GM19239 (cell line): ENCODE data around the gene PPARD.

Source experiments
- DNase-seq: peaks from one replicate; pipeline ENCODE4 v3.0.0; 2011; ENCODE audit warnings: low spot score; ENCODE audit not compliant: insufficient read length
- FAIRE-seq: peaks from 2 replicates; lab custom pipeline; 2011; peaks lifted over from hg19 to GRCh38; lab: Jason Lieb, UNC

PPARD gene

DNA sequence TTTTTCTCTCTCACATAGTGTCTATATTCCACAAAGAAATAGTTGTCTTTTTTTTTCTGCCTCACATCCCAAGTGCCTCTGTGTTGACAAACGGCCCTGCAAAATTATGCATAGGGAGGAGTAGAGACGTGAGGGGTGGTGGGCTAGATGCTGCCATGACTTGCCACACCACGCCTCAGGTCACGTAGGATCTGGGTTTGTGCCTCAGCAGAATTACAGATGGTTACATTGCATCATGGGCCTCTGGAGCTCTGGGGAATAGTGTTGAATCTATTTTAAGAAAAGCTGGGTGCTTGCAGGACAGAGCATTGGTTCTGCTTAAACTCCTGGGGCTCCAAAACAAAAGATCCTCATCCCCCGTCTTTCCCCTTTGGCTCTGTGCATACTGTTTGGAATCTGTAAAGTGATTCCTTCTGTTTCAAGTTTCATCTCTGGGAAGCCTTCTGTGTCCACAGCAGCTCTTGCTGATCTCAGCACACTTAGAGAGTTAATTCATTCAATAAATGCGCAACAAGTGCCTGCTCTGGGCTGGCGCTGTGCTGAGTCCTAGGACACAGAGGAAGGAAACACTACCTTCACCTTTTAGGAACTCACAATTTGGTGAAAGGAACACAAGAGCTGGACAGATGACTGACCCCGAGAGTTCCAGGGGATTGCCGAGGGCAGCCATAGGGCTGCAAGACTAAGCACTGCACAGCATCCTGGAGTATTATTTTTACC, 112.2 kb downstream of the PPARD start:
- FAIRE-seq (no peak), DNase-seq (no peak)

DNA sequence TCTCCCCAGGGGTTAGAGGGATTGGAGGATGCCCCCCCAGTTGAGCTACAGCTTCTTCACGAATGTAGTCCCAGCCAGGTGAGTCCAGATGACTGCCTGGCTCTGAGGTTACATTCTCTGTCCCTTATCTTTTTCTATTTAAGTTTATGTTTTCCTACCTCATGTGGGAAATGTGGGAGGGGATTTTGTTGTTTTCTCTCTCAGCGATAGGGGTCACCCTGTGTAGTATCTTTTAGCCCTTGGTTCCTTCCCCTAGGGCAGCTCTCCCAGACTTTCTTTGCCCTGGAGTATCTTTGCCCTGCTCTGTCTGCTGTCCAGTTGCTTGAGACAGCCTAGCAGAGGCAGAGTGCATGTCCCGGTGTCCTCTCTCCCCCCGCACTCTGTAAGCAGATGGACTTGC, 115.5 kb downstream of the PPARD start:
- FAIRE-seq (no peak), DNase-seq (no peak)

DNA sequence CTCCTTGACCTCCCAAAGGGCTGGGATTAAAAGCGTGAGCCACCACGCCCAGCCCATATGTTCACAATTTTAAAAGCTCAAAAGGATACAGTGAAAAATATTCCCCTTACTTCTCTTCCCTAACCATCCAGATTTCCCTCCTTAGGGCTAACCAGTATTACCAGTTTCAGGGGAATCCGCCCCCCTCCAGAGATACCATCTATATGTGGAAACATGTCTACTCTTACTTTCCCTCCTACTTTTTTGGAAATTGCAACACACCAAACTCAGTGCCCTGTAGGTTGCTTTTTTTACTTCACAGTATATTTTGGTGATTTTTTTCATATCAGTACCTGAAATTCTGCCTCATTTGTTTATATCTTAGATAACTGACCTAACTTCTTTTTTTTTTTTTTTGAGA, 118.9 kb downstream of the PPARD start:
- FAIRE-seq (no peak), DNase-seq (no peak)

DNA sequence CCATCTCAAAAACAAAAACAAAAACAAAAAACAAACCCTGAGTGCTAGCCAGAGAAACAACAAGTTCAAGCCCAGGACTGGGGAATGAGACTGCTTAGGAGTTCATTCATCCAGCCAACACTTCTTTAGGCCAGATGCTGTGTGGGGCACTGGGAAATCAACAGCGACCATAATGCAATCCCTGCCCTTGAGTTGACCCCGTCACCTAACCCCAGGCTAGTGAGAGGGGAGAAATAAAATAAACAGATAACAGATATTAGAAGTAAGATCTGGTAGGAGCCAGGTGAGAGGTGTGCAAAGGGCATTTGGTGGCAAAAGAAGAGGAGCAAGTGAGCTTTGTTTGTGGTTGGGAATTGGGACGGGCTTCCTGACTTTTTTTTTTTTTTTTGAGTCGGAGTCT, 120.9 kb downstream of the PPARD start:
- no peak for FAIRE-seq
- no peak for DNase-seq

DNA sequence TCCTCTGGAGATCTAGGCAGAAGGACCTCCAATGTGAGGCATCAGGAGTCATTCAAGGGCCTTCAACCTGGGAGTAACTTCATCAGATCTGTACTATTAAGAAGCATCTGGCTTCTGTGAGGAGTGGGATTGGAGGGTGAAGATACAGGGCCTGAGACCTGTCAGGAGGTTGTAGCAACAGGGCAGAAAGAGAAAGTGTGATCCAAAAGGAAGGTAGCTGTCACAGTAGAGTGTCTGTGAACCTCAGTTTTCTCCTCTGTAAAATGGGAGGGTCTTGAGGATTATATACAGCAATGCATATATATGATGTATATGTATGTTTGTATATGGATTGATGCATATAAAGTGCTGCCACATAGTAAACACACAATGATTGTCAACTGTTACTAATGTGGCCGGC, 123.3 kb downstream of the PPARD start:
- DNase-seq (no peak), FAIRE-seq (no peak)

DNA sequence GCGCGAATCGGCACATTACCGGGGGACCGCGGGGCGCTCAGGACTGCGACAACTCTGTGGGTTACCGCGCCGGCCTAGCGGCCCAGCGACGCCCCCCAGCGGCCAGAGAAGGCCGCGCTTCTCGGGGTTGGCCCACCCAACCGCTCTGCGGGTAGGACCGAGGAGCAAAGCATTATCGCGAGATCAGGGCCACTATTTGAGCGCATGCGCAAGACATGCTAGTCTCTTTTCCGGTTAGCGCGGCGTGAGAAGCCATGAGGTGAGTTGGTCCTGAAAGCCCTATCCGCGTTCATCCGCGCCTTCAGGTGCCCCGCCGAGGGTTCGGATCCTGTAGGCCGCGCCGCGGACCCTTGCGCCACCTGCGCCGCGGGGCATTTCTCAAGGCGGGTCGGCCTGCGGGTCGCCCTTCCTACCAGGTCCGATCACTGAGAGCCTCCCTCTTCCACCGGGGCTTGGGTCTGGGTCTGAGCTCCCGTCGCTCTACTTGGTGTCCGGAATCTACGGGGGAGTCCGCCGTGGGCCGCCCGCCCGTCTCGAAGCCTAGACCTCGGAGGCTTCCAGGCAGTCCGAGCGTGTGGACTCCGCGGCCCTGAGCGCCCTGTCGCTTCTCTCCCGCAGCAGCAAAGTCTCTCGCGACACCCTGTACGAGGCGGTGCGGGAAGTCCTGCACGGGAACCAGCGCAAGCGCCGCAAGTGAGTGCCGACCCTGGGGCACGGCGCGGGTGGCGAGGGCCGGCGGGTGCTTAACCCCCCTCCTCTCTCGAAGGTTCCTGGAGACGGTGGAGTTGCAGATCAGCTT, 126.0 kb downstream of the PPARD start, which contains the start of gene RPL10A:
Gene RPL10A (plus strand): TSS at position 221 of the 799 bp plus-strand sequence. CDS start 34 bp downstream, at position 255.
- DNase-seq (peak; percentile 95), FAIRE-seq (peak; percentile 83)

DNA sequence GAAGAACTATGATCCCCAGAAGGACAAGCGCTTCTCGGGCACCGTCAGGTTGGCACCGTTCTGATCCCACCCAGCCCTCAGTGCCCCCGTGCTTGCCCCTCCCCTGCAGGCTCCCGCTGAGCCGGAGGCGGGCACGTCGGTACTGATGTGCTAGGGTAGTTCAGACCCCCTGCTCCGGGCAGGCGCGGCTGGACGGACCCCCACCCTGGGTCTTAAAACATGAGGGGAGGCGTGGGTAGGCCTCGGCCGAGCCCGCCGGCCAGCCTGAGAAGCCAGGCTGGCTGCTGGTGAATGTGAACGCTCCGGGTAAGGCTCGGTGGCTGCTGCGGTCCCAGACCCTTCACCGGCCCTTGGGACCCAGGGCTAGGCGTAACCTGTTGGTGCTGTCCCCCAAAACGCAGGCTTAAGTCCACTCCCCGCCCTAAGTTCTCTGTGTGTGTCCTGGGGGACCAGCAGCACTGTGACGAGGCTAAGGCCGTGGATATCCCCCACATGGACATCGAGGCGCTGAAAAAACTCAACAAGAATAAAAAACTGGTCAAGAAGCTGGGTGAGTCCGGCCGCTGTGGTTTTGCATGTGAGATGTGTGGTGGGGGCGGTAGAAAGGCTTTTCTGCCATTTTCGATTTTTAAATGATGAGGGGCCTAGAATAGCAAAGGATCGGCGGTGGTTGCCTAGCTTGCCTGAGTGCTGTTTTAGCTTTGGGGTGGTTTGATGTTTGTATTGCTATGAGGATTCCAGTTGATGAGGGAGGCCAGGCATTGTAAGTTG, 126.8 kb downstream of the PPARD start:
- FAIRE-seq (no peak), DNase-seq (no peak)

DNA sequence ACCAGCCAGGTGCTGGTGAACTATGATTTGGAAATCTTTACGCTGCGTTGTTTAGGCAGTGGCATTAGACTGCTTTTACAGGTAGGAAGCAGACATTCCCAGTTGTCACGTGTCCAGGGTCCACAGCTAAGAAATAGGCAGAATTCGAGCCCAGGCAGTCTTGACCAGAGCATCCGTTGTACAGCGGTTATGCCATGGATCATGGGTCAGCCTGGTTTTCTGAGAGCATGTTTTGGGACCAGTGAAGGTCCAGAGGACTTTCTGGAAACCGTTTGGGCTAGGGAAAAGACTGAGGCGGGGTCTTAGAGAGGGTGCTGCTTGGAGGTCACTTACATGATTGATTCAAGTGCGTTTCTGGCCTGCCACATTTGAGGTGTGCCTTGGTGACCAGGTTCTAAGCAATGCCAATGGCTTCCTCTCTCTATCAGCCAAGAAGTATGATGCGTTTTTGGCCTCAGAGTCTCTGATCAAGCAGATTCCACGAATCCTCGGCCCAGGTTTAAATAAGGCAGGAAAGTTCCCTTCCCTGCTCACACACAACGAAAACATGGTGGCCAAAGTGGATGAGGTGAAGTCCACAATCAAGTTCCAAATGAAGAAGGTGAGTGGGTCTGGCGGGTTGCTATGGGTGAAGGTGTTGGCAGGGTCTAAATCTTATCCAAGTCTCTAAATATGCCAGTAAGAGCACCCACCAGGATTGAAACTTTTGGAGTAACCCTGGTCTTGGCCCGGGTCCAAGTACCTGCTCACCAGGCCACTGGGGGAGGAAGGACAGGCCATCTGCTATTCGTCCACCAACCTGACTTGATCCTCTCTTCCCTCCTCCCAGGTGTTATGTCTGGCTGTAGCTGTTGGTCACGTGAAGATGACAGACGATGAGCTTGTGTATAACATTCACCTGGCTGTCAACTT, 127.6 kb downstream of the PPARD start:
- DNase-seq (no peak), FAIRE-seq (no peak)

DNA sequence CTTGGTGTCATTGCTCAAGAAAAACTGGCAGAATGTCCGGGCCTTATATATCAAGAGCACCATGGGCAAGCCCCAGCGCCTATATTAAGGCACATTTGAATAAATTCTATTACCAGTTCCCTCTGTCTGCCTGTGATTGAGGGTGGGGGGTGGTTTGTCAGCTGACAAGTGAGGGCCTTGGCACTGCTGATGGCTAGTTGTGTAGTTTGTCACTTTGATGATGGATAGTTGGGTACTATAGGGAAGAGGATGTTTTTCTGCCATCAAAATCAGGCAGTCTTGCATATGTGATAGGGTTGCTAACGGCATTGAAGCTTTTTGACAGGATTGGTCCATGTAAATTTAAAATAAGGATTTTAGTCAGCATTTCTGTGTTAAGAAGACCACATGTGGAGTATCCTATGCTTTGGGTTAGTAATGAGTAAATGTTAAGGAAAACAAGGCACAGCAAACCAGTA, 128.3 kb downstream of the PPARD start:
- FAIRE-seq (no peak), DNase-seq (no peak)

DNA sequence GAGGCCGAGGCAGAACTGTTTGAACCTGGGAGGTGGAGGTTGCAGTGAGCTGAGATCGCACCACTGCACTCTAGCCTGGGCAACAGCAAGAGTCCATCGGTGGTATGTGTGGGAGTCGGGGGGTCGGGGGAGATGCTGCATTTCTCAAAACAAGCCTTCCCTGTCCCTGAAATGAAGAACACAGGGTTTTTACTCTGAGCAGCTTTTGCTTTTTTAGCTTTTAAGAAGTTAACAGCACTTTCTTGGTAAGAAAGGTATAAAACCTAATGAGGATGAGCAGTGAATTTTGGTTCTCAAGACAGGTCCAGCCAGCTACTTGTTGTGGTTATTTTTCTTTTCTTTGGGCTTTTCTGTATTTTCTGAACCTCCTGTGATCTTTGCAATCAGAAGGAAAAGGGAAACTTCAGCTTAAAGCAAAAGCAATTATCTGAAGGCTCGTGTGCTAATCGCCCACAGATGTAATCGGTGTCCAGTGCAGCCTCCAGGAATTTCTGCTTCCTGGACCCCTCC, 129.5 kb downstream of the PPARD start:
- no peak for FAIRE-seq

DNA sequence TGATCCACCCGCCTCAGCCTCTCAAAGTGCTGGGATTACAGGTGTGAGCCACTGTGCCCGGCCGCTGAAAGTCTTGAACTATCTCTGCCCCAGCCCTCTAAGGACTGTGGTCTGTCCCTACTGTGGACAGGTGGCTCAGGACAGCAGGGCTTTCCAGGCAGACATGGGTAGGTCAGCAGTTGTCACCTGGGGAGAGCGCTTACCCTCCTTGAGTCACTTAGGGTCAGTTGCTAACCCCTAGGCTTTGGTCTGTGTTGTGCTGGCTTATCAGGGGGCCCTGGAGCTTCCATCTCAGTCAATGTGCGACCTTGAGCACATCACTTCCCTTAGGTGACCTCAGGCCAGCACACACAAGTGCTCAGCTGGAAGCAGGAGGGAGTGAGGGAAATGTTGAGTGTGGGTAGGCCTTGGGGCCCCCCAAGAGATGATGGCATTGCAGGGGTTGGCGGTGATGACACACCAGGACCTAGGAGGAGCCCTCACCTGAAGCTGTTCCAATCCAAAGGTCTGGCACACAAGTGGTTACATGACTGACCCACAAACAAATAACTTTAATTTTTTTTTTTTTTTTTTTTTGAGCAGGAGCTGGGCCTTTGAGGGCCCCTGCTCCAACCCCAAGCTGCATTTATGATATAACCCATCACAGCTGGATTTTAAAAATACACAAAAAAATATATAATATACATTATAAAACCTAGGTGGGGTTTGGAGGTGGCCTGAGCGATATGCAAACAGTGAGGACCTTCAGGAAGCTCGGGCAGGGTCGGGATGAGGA, 130.9 kb downstream of the PPARD start:
- no peak for DNase-seq
- no peak for FAIRE-seq

More for the DNA sequence above, 129.5 kb downstream of the PPARD start:
- DNase-seq = no peak

DNA sequence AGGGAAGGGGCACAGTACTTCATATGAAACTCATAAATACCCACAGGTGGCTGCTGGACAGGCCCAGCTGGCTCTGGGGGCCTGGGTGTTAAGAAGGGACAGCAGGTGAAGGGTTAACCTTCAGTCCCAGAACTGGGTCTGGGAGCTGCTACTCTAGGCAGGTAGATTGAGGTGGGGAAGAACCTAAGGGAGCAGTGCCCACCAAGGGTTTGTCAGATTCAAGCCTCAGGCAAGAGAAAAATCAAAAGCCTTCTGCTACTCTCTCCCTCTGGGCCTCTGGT, 131.4 kb downstream of the PPARD start:
- no peak for FAIRE-seq
- no peak for DNase-seq

DNA sequence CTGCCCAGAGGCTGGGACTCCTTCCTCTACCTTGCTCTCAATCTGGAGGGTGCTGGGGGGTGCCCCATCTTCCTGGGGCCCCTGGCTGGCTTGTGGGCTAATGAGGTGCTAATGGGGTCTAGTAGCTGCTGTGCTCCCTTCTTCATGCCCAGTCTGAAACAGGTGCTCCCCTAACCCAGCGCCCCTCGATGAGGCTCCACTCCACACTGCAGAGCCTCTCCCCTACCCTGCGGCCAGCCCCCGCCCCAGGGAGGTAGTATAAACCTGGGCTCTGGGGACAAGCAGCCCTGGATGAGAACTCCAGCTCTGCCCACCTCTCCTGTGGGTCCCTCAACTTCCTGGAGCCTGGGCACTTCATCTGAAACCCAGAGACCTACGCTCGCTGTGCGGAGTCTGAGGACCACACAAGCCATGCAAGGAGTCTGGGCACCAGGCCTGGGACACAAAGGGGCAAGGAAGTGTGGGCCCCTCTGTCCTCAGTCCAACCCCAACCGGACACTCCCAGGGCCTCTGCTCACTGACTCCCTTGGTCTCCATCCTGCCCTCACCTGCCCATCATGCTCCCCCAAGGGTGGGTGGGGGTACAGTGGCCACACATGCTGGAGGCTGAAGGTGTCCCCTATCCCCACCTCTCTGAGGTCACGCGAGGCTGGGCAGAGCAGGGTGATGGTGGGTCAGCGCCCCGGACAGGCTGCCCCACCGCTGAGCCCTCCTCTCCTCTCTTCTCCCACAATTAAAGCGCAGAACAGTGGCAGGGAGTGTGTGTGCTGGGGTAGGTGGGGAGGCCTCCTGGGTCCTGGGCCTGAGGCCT, 132.0 kb downstream of the PPARD start:
- FAIRE-seq (no peak), DNase-seq (no peak)

DNA sequence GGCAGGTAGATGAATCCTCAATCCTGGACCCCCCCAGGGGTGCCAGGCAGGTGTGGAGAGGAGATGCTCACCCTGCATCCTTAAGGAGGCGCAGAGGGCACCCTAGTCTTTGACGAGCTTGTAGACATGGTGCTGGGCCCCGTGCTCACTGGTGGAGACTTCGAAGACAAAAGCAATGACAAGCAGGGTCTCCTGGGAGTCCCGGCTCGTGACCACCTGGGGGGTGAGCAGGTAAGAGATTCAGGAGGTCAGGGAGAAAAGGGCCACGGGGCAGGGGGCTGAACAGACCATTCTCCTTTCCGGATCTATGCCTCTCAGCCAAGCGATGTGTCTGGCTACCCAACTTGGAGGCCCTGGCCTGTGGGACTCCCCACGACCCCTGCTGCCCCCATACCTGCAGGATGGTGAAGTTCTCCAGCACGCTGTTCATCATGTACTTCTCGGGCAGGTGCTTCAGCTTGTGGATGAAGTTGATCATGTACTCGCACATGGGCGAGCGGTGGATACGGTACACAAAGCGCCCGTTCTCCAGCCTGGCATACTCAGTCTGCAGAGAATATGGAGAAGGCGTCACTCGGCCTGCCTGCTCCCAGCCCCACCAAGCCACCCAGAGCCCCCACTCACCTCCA, 132.7 kb downstream of the PPARD start:
- FAIRE-seq (no peak), DNase-seq (no peak)

DNA sequence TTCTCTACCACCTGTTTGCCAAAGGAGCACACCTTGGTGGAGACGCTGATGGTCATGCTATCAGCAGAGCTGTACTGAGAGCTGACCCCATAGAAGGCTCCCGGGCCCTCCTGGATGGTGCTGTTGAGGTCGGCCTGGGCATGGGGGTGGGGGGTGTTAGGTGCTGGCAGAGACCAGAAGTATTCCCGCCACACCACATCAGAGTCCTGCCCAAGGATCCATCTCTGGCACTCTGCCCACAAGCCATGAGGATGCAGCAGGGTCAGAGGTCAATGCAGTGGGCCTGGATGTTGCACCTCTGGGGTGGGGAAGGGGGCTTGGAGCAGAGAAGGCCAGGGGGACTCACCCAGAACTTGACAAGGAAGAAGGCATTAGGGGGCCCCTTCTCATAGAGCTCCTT, 133.2 kb downstream of the PPARD start:
- DNase-seq (no peak), FAIRE-seq (no peak)

DNA sequence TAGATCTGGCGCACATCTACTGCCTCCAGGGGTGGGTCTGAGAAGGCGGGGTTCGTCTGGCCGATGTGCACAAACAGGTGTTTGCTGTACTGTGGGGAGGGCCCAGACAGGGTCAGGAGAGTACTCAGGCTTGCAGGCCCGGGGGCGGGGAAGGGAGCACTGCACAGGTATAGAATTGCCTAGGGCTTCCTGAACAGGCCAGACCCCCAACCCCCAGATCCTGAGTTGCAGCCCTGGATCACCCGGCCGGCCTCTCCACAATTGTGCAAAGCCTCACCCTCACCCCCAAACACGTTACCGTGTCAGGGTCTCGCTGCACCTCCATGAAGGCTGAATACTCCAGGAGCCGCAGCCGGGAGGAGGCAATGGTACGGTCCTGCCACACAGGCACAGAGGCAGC, 133.6 kb downstream of the PPARD start:
- DNase-seq (no peak), FAIRE-seq (no peak)

DNA sequence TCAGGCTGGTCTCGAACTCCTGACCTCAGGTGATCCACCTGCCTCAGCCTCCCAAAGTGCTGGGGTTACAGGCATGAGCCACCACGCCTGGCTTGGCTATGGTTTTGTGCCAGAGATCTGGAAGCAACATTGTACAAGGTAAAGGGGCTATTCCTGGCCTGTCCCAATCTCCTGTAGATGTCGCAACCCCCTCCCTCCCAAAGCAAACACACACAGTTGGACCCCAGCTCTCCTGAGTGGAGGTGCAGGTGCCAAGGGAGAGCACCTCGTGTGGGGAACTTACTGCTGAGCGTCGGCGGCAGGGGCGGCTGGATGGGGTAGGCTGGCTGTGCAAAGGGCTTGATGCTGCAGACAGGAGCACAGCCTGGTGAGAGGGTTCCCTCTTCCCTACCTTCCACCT, 134.7 kb downstream of the PPARD start:
- DNase-seq (no peak), FAIRE-seq (no peak)
